HCT116 (cell line): ENCODE results near the gene PHLPP2.

Experiments used
- EZH2 ChIP-seq: fragments of 200-600 bp; sonication (generic); IDR thresholded peaks from 2 replicates; pipeline ENCODE4 v1.6.1; 2017; ENCODE audit warnings: antibody characterized with exemption, mixed run types
- POLR2A ChIP-seq: IDR thresholded peaks from 2 replicates; pipeline ENCODE4 v1.7.0; 2011; ENCODE audit warnings: borderline replicate concordance; ENCODE audit not compliant: insufficient read depth, insufficient read length; ENCODE audit errors: extremely low read depth
- TF ChIP-seq, protein P1 (sequence below), 3 experiments: fragments of 200-600 bp in 1 of 3; sonication (generic) in 1 of 3; IDR thresholded peaks in 2 of 3; conservative IDR thresholded peaks in 1 of 3; 2 replicates each; pipeline ENCODE4 v1.5.1; 2012 to 2017; ENCODE audit warnings: low read depth in 2 of 3, low read length in 2 of 3, antibody characterized with exemption in 1 of 3, borderline replicate concordance in 1 of 3, control low read depth in 1 of 3, mild to moderate bottlenecking in 1 of 3, mixed read lengths in 1 of 3, mixed run types in 1 of 3, moderate library complexity in 1 of 3; ENCODE audit not compliant: insufficient read depth in 1 of 3
- TF ChIP-seq, protein P2 (sequence below): IDR thresholded peaks from 2 replicates; pipeline ENCODE4 v1.6.1; 2011; ENCODE audit warnings: mild to moderate bottlenecking, low read length, moderate library complexity; ENCODE audit not compliant: insufficient replicate concordance; ENCODE audit errors: extremely low read depth

DNA sequence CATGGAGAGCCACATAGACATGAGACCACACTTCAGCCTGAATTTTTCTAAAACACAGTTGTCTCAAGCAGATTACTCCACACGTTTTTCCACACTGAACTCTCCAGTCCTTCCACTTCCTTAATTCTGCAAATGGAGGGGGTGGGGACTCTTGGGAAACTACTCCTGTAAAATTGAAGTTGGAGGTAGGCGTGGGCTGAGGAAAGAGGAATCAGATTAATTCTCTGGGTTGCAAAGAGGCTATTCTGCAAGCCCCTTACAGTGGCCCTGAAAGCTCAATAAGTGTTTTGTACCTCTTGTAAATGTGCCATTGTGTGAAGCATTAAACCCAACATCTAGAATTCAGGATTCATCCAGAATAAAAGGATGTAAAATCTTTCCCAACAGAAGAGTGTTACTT is 88.9 kb downstream of the PHLPP2 start:
- TF ChIP-seq, protein P1, sequence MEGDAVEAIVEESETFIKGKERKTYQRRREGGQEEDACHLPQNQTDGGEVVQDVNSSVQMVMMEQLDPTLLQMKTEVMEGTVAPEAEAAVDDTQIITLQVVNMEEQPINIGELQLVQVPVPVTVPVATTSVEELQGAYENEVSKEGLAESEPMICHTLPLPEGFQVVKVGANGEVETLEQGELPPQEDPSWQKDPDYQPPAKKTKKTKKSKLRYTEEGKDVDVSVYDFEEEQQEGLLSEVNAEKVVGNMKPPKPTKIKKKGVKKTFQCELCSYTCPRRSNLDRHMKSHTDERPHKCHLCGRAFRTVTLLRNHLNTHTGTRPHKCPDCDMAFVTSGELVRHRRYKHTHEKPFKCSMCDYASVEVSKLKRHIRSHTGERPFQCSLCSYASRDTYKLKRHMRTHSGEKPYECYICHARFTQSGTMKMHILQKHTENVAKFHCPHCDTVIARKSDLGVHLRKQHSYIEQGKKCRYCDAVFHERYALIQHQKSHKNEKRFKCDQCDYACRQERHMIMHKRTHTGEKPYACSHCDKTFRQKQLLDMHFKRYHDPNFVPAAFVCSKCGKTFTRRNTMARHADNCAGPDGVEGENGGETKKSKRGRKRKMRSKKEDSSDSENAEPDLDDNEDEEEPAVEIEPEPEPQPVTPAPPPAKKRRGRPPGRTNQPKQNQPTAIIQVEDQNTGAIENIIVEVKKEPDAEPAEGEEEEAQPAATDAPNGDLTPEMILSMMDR (IDR thresholded peaks at IDR 0.05 in 2 of 3, conservative IDR thresholded peaks at IDR 0.05 in 1 of 3; ENCODE audit: borderline replicate concordance in 1 of 3, insufficient read depth in 1 of 3, low read depth in 2 of 3, low read length in 2 of 3) = no peak
- TF ChIP-seq, protein P2, sequence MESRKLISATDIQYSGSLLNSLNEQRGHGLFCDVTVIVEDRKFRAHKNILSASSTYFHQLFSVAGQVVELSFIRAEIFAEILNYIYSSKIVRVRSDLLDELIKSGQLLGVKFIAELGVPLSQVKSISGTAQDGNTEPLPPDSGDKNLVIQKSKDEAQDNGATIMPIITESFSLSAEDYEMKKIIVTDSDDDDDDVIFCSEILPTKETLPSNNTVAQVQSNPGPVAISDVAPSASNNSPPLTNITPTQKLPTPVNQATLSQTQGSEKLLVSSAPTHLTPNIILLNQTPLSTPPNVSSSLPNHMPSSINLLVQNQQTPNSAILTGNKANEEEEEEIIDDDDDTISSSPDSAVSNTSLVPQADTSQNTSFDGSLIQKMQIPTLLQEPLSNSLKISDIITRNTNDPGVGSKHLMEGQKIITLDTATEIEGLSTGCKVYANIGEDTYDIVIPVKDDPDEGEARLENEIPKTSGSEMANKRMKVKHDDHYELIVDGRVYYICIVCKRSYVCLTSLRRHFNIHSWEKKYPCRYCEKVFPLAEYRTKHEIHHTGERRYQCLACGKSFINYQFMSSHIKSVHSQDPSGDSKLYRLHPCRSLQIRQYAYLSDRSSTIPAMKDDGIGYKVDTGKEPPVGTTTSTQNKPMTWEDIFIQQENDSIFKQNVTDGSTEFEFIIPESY = no peak
- TF ChIP-seq POLR2A (no peak), EZH2 (no peak)
